CD14-positive monocyte (primary cell): ENCODE measurements around the gene CCDC136. TPM values are rescaled to one million over a fixed set of nuclear protein-coding genes. Genes with fewer than 3 reads are reported as not detected.

Source experiments
- DNase-seq, 3 donors: peaks; one replicate each; pipeline ENCODE4 v3.0.0-alpha.2; 2011 to 2022
- H2AFZ ChIP-seq: 2 replicates; pipeline ENCODE4 v1.6.0; 2012; ENCODE audit warnings: mild to moderate bottlenecking, low read depth, low read length, inconsistent platforms; ENCODE audit not compliant: insufficient read depth, poor library complexity, severe bottlenecking
- H3K27ac ChIP-seq, 2 donors: 1 replicate in 1 of 2; 2 replicates in 1 of 2; pipeline ENCODE4 v1.5.1; 2012 to 2013; ENCODE audit warnings: low read length in 2 of 2, control low read depth in 1 of 2, inconsistent platforms in 1 of 2, low read depth in 1 of 2, mild to moderate bottlenecking in 1 of 2
- H3K27me3 ChIP-seq, 2 donors: one replicate each; pipeline versions ENCODE4 v1.6.0 to v1.6.1; 2011 to 2013; ENCODE audit warnings: low read length in 2 of 2; ENCODE audit not compliant: control insufficient read depth in 2 of 2, insufficient read depth in 2 of 2
- H3K36me3 ChIP-seq, 2 donors: replicated peaks in 1 of 2; 1 replicate in 1 of 2; 2 replicates in 1 of 2; pipeline versions ENCODE4 v1.5.1 to v1.6.1; 2012 to 2013; ENCODE audit warnings: low read length in 2 of 2, control low read depth in 1 of 2, inconsistent platforms in 1 of 2, mild to moderate bottlenecking in 1 of 2; ENCODE audit not compliant: insufficient read depth in 2 of 2, control insufficient read depth in 1 of 2
- H3K4me1 ChIP-seq, 2 donors: 1 replicate in 1 of 2; 2 replicates in 1 of 2; pipeline versions ENCODE4 v1.5.1 to v1.6.1; 2012 to 2013; ENCODE audit warnings: low read length in 2 of 2, control low read depth in 1 of 2, inconsistent platforms in 1 of 2, mild to moderate bottlenecking in 1 of 2, moderate library complexity in 1 of 2; ENCODE audit not compliant: insufficient read depth in 2 of 2, control insufficient read depth in 1 of 2
- H3K4me2 ChIP-seq: replicated peaks from 2 replicates; pipeline ENCODE3; 2012; ENCODE audit warnings: low read length, moderate library complexity, mild to moderate bottlenecking; ENCODE audit not compliant: poor library complexity, severe bottlenecking; ENCODE audit errors: extremely low read depth
- H3K4me3 ChIP-seq, 3 experiments: fragments of 200-600 bp in 1 of 3; sonication (generic) in 1 of 3; replicated peaks in 1 of 3; 1 replicate in 2 of 3; 2 replicates in 1 of 3; pipeline ENCODE4 v1.5.1; 2011 to 2013; ENCODE audit warnings: low read length in 3 of 3, mild to moderate bottlenecking in 3 of 3, control low read depth in 2 of 3, low read depth in 2 of 3, inconsistent platforms in 1 of 3, moderate library complexity in 1 of 3
- H3K79me2 ChIP-seq: 2 replicates; pipeline ENCODE4 v1.6.0; 2012; ENCODE audit warnings: mild to moderate bottlenecking, control low read depth, inconsistent platforms, low read length, moderate library complexity; ENCODE audit not compliant: insufficient read depth
- H3K9ac ChIP-seq: 2 replicates; pipeline ENCODE4 v1.6.0; 2017; ENCODE audit warnings: low read length, mild to moderate bottlenecking; ENCODE audit not compliant: insufficient read depth, poor library complexity, severe bottlenecking
- H3K9me3 ChIP-seq, 2 donors: replicated peaks in 1 of 2; 1 replicate in 1 of 2; 2 replicates in 1 of 2; pipeline versions ENCODE4 v1.5.1 to v1.6.1; 2012 to 2013; ENCODE audit warnings: low read length in 2 of 2, control low read depth in 1 of 2; ENCODE audit not compliant: control insufficient read depth in 1 of 2, insufficient read depth in 1 of 2
- H4K20me1 ChIP-seq: 2 replicates; pipeline ENCODE4 v1.6.0; 2012; ENCODE audit warnings: mild to moderate bottlenecking, low read length, control low read depth, moderate library complexity; ENCODE audit not compliant: insufficient read depth
- H3K27ac Mint-ChIP-seq, 7 donors: one replicate each; pipeline ENCODE4 v1.8.0; 2020; ENCODE audit warnings: mild to moderate bottlenecking in 7 of 7, mixed read lengths in 7 of 7, moderate library complexity in 6 of 7, inconsistent platforms in 2 of 7
- H3K27me3 Mint-ChIP-seq, 3 donors: one replicate each; pipeline ENCODE4 v1.8.0; 2021 to 2022; ENCODE audit warnings: low read depth in 3 of 3, mild to moderate bottlenecking in 3 of 3, mixed read lengths in 3 of 3, moderate library complexity in 3 of 3, inconsistent platforms in 1 of 3
- H3K36me3 Mint-ChIP-seq, 2 donors: one replicate each; pipeline ENCODE4 v1.8.0; 2020; ENCODE audit warnings: mixed read lengths in 2 of 2, inconsistent platforms in 1 of 2, mild to moderate bottlenecking in 1 of 2
- H3K4me1 Mint-ChIP-seq: one replicate; pipeline ENCODE4 v1.8.0; 2020; ENCODE audit warnings: mild to moderate bottlenecking, mixed read lengths
- H3K4me3 Mint-ChIP-seq, 2 donors: one replicate each; pipeline ENCODE4 v1.8.0; 2020; ENCODE audit warnings: mild to moderate bottlenecking in 2 of 2, mixed read lengths in 2 of 2, moderate library complexity in 1 of 2
- H3K9me3 Mint-ChIP-seq, 7 donors: one replicate each; pipeline ENCODE4 v1.8.0; 2020 to 2022; ENCODE audit warnings: mixed read lengths in 7 of 7, mild to moderate bottlenecking in 6 of 7, moderate library complexity in 6 of 7, inconsistent platforms in 2 of 7
- WGBS: methylation state at CpG from one replicate; pipeline ENCODE4 v1.1.5; 2013; ENCODE audit warnings: missing lambda C conversion rate; ENCODE audit not compliant: insufficient coverage; 5-methylcytosine and 5-hydroxymethylcytosine counted together
- intact Hi-C, 2 donors: fragments of 100-400 bp; cut with micrococcal nuclease; formaldehyde crosslinking; loops; one replicate each; pipeline versions ENCODE4 v1.15.0 to v1.15.1; 2023
- polyA plus RNA-seq, 3 donors: library from polyadenylated mRNA; depleted of rRNA in 1 of 3; unstranded in 2 of 3; stranded (reverse) in 1 of 3; fragments of 300-500 nt in 2 of 3; fragments of >200 nt in 1 of 3; fragmentation: Illumina TruSeq in 2 of 3; gene quantifications; 1 replicate in 2 of 3; 2 replicates in 1 of 3; pipeline ENCODE4 v1.2.3, GENCODE V29; 2012 to 2021
- TF ChIP-seq, protein P1 (sequence below): fragments of 200-600 bp; IDR thresholded peaks from one replicate; pipeline ENCODE4 v1.8.0; 2022; ENCODE audit warnings: antibody characterized with exemption, mild to moderate bottlenecking

The CCDC136 gene
- polyA plus RNA-seq, 3 donors, result 0.26 to 2.6 TPM; not detected in 1

DNA sequence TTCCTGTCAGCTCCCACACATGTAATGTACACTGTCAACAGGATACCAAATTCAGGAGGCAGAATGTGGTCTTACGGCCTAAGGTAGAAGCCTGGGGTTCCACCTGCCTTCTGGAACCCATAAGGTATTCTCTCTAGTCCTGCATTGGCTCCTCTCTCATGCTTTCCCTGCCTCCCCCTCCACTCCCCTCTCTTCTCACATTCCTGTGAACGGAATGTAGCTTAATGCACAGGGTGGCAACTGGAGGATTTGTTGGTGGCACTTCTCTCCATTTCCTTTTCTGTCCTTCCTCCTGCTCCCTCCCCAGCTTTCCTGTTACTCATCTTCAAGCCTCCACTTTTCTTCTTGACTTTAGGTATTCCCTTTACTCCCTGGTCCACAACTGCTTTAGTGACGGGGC lies 26.9 kb downstream of the CCDC136 start:
- TF ChIP-seq, protein P1, sequence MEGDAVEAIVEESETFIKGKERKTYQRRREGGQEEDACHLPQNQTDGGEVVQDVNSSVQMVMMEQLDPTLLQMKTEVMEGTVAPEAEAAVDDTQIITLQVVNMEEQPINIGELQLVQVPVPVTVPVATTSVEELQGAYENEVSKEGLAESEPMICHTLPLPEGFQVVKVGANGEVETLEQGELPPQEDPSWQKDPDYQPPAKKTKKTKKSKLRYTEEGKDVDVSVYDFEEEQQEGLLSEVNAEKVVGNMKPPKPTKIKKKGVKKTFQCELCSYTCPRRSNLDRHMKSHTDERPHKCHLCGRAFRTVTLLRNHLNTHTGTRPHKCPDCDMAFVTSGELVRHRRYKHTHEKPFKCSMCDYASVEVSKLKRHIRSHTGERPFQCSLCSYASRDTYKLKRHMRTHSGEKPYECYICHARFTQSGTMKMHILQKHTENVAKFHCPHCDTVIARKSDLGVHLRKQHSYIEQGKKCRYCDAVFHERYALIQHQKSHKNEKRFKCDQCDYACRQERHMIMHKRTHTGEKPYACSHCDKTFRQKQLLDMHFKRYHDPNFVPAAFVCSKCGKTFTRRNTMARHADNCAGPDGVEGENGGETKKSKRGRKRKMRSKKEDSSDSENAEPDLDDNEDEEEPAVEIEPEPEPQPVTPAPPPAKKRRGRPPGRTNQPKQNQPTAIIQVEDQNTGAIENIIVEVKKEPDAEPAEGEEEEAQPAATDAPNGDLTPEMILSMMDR, result no peak
- H3K4me2 ChIP-seq, result no peak overlapping the region
- no peaks in the 10 kb centered on the region for H3K36me3 Mint-ChIP-seq
- no peaks in the 10 kb centered on the region for H3K27me3 ChIP-seq
- H3K4me3 Mint-ChIP-seq, result no peak overlapping the region
- no peak overlapping the region for H3K4me3 ChIP-seq
- H3K36me3 ChIP-seq, result no peaks in the 10 kb centered on the region
- no peak for DNase-seq
- H3K4me1 Mint-ChIP-seq, result peaks cover 21% of the 10 kb centered on the region
- peaks cover 18 to 19% of the 10 kb centered on the region in 2 donors for H3K4me1 ChIP-seq
- H3K9me3 ChIP-seq, result no peaks in the 10 kb centered on the region
- H3K9ac ChIP-seq, result no peak overlapping the region
- H3K9me3 Mint-ChIP-seq, result peaks cover 0 to 2% (median 0%) of the 10 kb centered on the region in 7 donors
- no peak overlapping the region for H3K27ac Mint-ChIP-seq
- H3K27ac ChIP-seq, result no peak overlapping the region
- H2AFZ ChIP-seq, result no peak overlapping the region
- H4K20me1 ChIP-seq, result no peaks in the 10 kb centered on the region
- WGBS, result 89% methylated on average over 2 of the region's 3 CpGs
- intact Hi-C loops, result no loop called here
- H3K79me2 ChIP-seq, result no peaks in the 10 kb centered on the region
- H3K27me3 Mint-ChIP-seq, result peaks cover 9 to 17% (median 10%) of the 10 kb centered on the region in 3 donors

DNA sequence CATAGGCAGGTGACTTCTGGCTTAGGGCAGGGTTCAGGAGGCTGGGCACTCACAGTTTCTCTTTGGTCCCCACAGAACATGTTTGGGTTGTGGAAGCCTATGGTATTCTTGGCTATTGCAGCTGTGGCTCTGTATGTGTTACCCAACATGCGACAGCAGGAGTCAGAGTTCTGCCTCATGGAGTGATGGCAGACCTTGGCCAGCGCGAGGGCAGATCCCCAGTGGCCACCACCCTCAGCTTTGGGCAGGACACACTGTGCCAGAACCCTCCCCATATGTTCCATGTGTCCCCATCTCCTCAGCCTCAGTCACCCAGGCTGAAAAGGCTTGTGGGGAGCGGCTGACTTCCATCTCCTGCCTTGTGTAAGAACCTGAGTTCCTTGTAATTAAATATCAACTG lies 30.0 kb downstream of the CCDC136 start:
- no peak for DNase-seq
- H3K4me3 Mint-ChIP-seq, result no peak overlapping the region
- H3K27me3 ChIP-seq, result no peaks in the 10 kb centered on the region
- no peak overlapping the region for H3K27ac ChIP-seq
- 100% methylated on average over 3 of the region's 4 CpGs for WGBS
- H3K4me1 Mint-ChIP-seq, result no peaks in the 10 kb centered on the region
- H3K36me3 Mint-ChIP-seq, result no peaks in the 10 kb centered on the region
- TF ChIP-seq, protein P1, result no peak
- H3K27ac Mint-ChIP-seq, result no peak overlapping the region
- no peak overlapping the region for H3K9ac ChIP-seq
- H3K36me3 ChIP-seq, result no peaks in the 10 kb centered on the region
- intact Hi-C loops, result no loop called here
- H3K9me3 ChIP-seq, result no peaks in the 10 kb centered on the region
- no peaks in the 10 kb centered on the region for H3K4me1 ChIP-seq
- H4K20me1 ChIP-seq, result no peaks in the 10 kb centered on the region
- no peak overlapping the region for H3K4me3 ChIP-seq
- no peaks in the 10 kb centered on the region for H3K9me3 Mint-ChIP-seq
- H3K79me2 ChIP-seq, result no peaks in the 10 kb centered on the region
- peaks cover 11 to 19% (median 11%) of the 10 kb centered on the region in 3 donors for H3K27me3 Mint-ChIP-seq
- no peak overlapping the region for H2AFZ ChIP-seq
- H3K4me2 ChIP-seq, result no peak overlapping the region
